Measurements from ENCODE around the gene USE1. TPM values are rescaled to one million over a fixed set of nuclear protein-coding genes. Genes with fewer than 3 reads are reported as not detected.

The USE1 gene
- total RNA-seq, 2 donors from 2014 or later = 13.2 to 20.1 TPM

- TF ChIP-seq CTCF (IDR thresholded peaks at IDR 0.05) (no peak), POLR2A (IDR thresholded peaks at IDR 0.05) (no peak)
- peaks cover 19% of the 10 kb centered on the region for H3K4me1 ChIP-seq
- peak overlapping the region; percentile 84 to 98 (median 90) for H3K27ac ChIP-seq
- ATAC-seq (no peak), DNase-seq (no peak)
- H3K9me3 ChIP-seq = no peaks in the 10 kb centered on the region
- intact Hi-C loops (cut with DNase I) = loop anchor here (10.0 kb wide), 1 partner anchor 140 kb away; the partner anchor contains the start of genes HAUS8 and MYO9B
- H3K4me3 ChIP-seq = peak overlapping the region in 1 of 2 donors; percentile 59
- WGBS, 2 donors = 25 to 28% methylated on average over 16 of the region's 16 CpGs
- H3K36me3 ChIP-seq (replicated peaks in 1 of 2; ENCODE audit: insufficient read depth in 1 of 2, low read depth in 2 of 2) = peaks cover 7 to 10% of the 10 kb centered on the region in 2 donors
- no peaks in the 10 kb centered on the region for H3K27me3 ChIP-seq
Observed at GRCh38 chr19:17214508-17215126, 540 bp upstream of the USE1 start.

GRCh38 chr19:17216058-17216670 lies 1.0 kb downstream of the USE1 start:
- DNase-seq = peak in 1 of 4 donors; percentile 39
- Histone ChIP-seq H3K4me1 (peaks cover 25% of the 10 kb centered on the region), H3K9me3 (no peaks in the 10 kb centered on the region), H3K36me3 (replicated peaks in 1 of 2; ENCODE audit: insufficient read depth in 1 of 2, low read depth in 2 of 2) (peaks cover 7 to 10% of the 10 kb centered on the region in 2 donors), H3K4me3 (peak overlapping the region in 1 of 2 donors; percentile 59), H3K27ac (peak overlapping the region in 1 of 4 donors; percentile 98), H3K27me3 (no peaks in the 10 kb centered on the region)
- intact Hi-C loops (cut with DNase I) = loop anchor here (10.0 kb wide), 1 partner anchor 141 kb away; the partner anchor contains the start of genes HAUS8 and MYO9B
- WGBS, 2 donors = 65 to 74% methylated on average over 10 to 13 of the region's 13 CpGs
- no peak for ATAC-seq
- TF ChIP-seq POLR2A (IDR thresholded peaks at IDR 0.05) (no peak), CTCF (IDR thresholded peaks at IDR 0.05) (no peak)

- TF ChIP-seq POLR2A (IDR thresholded peaks at IDR 0.05) (no peak), CTCF (IDR thresholded peaks at IDR 0.05) (no peak)
- ATAC-seq = no peak
- DNase-seq = no peak
- Histone ChIP-seq H3K27me3 (no peaks in the 10 kb centered on the region), H3K9me3 (no peaks in the 10 kb centered on the region), H3K27ac (no peak overlapping the region), H3K36me3 (replicated peaks in 1 of 2; ENCODE audit: insufficient read depth in 1 of 2, low read depth in 2 of 2) (peaks cover 7 to 10% of the 10 kb centered on the region in 2 donors), H3K4me3 (no peak overlapping the region), H3K4me1 (peaks cover 24% of the 10 kb centered on the region)
- WGBS, 2 donors = 90 to 93% methylated on average over 7 to 8 of the region's 8 CpGs
- intact Hi-C loops (cut with DNase I) = loop anchor here (10.0 kb wide), 1 partner anchor 144 kb away; the partner anchor contains the start of genes HAUS8 and MYO9B
Observed at GRCh38 chr19:17219286-17219685, 4.1 kb downstream of the USE1 start.

GRCh38 chr19:17220207-17220758 lies 5.1 kb downstream of the USE1 start:
- Histone ChIP-seq H3K27ac (no peak overlapping the region), H3K27me3 (no peaks in the 10 kb centered on the region), H3K4me1 (peaks cover 19% of the 10 kb centered on the region), H3K4me3 (no peak overlapping the region), H3K9me3 (no peaks in the 10 kb centered on the region), H3K36me3 (replicated peaks in 1 of 2; ENCODE audit: insufficient read depth in 1 of 2, low read depth in 2 of 2) (peaks cover 7 to 10% of the 10 kb centered on the region in 2 donors)
- ATAC-seq (no peak), DNase-seq (peak in 2 of 4 donors; percentile 36 to 64)
- 34 to 43% methylated on average over 9 to 13 of the region's 14 CpGs for WGBS, 2 donors
- intact Hi-C loops (cut with DNase I) = no loop called here
- TF ChIP-seq CTCF (IDR thresholded peaks at IDR 0.05) = no peak
- no peak for TF ChIP-seq POLR2A (IDR thresholded peaks at IDR 0.05)

Measured in body of pancreas (tissue), 4 donors.